Measurements from ENCODE around the gene RSPH1. TPM values are rescaled to one million over a fixed set of nuclear protein-coding genes. Genes with fewer than 3 reads are reported as not detected.

Gene RSPH1
- polyA plus RNA-seq, 10 donors: 0.16 to 0.55 (median 0.37) TPM; not detected in 3

- no peak for DNase-seq
Measured at GRCh38 chr21:42451941-42452340, 44.1 kb downstream of the RSPH1 start.

DNA sequence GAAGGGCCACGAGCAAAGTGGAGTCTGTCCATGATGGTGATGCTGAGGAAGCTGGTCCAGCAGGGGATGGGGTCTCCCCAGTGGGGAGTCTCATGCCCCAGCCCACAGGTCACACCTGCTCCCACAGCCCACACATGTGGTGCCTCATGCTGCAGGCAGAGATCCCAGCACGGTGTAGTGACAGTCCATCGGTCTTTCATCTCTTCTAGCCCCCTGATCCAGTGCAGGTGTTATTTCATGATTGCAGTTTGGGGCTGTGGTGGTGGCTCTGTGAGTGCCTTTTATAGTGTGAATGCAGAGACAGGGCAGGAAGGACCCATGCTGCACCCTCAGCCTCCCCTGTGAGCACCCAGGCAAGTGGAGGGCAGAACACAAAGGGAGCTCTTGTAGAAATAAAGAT is 47.3 kb downstream of the RSPH1 start:
- DNase-seq: no peak

DNA sequence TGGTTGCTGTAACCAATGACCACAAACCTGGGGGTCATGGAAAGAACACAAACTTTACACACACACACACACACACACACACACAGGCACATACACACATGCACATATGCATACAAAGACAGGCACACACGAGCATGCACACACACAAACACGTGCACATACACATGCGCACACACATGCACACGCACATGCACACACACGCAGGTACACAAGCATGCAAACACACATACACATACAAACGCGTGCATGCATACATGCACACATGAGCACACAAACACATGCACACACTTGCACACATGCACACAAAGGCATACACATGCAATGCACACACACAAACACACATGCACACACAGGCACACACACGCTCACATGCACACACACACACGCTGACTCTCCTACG is 48.3 kb downstream of the RSPH1 start:
- no peak for DNase-seq

GRCh38 chr21:42447182-42447581 is 48.8 kb downstream of the RSPH1 start:
- no peak for DNase-seq

DNA sequence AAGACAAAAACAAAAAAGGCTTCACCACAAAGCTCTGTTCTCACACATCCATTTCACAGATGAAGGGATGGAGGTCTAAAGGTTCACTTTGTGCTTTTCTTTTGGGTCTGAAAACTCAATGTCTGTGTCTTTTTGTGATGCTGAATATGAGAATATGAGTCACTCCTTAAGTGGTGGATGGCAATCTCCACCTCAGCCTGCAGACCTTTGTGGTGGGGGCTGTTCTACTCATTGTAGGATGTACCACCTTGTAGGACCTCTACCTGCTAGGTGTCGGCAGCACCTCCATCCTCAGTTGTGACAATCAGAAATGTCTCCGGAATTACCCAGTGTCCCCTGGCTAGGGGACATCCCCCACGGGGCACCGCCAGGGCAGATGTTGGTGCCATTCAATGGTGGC is 49.5 kb downstream of the RSPH1 start:
- DNase-seq: no peak

- DNase-seq: no peak
Measured at GRCh38 chr21:42445311-42445710, 50.7 kb downstream of the RSPH1 start.

DNA sequence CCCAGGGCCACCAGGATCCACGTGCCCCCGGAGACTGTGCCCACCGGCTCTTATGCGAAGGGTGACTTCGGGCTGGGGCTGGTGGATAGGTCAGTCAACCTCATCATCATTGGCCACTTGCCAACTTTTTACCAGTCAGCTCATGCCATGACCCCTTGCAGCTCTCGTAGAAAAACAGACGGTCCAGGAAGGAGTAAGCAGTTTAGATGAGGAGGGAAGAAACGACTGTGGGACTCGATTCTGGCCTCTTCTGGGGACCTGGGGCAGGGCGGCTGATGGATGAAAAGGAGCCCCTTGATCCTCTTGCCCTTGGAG is 51.3 kb downstream of the RSPH1 start:
- DNase-seq: no peak

- DNase-seq: no peak
Measured at GRCh38 chr21:42443876-42444744, 51.9 kb downstream of the RSPH1 start.

- no peak for DNase-seq
Measured at GRCh38 chr21:42443181-42443785, 52.7 kb downstream of the RSPH1 start.

GRCh38 chr21:42441963-42442362 is 54.1 kb downstream of the RSPH1 start:
- DNase-seq: no peak

DNA sequence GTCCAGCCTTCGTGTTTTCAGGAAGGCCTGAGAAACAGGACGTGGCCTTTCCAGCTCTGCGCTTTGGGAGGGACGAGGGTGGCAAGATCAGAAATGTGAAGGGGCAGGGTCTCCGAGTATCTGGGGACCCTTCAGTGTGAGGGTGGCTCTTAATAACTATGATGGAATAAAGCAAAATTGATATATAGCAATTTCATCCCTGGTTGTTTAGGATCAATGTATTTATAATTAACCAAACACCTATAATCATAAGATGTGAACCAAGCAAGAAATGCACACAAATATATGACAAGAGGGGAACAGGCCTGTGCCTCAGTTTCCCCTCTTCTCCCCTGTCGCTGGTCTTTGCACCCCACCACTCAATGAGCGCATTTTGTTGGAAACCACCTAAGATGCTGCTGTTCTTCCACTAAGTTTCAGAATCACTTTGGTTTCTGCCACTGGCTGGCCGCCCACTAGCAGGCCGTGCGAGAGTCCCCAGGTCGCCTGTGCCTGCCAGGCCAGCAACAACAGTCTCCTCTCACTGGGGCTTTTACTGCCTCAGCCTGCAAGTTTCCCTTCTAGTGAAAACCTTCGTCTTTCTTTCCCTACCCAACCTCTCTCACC is 55.7 kb downstream of the RSPH1 start:
- DNase-seq: no peak

GRCh38 chr21:42439284-42440186 is 56.5 kb downstream of the RSPH1 start:
- no peak for DNase-seq

DNA sequence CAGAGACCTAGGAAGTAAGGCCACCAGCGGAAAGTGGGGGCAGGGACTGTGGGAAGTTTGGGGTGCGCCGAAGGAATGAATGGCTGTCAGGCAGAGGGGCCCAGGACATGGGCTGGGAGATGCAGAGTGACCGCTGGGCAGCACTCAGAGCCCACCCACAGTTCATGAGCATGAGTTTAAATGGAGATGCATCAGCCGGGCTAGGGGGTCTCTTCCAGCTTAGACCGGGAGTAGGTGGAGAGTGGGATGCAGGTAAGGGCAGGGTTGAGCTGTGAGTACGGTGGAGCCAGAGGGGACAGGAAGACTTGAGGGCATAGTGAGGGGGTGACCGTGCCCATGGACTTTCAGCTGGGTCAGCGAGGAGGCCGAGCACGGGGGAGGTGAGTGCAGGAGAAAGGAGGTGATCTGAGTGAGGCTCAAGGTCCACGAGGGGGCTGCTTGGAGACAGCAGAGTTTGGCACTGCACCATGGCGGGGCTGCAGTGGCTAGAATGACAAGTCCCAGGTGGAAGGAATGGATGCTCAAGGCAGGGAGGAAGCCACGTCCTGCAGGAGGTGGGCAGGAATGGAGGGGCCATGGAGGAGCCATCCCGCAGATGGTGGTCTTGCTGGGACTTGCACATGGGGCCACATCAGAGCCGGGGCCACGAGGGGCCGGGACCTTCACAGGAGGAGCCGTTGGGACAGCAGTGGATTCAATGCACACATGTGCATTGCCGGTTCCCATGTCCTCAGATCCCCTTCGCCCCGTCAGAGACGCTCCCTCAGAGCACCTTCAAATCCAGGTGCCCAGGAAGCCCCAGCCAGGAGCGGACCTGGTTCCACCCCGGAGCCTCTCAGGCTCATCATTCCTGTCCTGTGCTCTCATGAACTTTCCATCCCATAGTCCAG is 57.5 kb downstream of the RSPH1 start:
- DNase-seq: no peak

- DNase-seq: peak in 1 of 3 donors; percentile 53
Measured at GRCh38 chr21:42437786-42438185, 58.2 kb downstream of the RSPH1 start.

DNA sequence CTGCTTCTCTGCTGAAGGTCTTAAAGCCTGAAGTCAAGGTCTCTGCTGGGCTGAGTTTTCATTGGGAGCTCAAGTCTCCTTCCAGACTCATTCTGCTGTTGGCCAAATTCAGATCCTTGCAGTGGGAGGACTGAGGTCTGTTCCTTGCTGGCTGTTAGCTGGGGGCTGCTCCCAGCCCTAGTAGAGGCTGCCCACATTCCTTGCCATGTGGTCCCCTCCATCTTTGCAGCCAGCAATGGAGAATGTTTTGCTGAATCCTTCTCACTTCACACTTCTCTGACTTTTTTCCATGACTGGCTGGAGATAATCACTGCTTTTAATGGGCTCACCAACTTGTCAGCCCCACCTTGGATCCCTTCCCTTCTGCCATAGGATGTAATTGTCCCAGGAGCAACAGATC is 59.1 kb downstream of the RSPH1 start:
- DNase-seq: no peak

DNA sequence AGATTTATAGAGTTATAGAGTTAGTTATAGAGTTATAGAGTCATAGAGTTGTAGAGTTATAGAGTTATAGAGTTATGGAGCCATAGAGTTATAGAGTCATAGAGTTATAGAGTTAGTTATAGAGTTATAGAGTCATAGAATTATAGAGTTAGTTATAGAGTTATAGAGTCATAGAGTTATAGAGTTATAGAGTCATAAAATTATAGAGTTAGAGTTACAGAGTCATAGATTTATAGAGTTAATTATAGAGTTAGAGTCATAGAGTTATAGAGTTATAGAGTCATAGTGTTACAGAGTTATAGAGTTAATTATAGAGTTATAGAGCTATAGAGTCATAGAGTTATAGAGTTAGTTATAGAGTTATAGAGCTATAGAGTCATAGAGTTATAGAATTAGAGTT is 60.2 kb downstream of the RSPH1 start:
- DNase-seq: no peak

- DNase-seq: no peak
Measured at GRCh38 chr21:42435401-42435800, 60.6 kb downstream of the RSPH1 start.

DNA sequence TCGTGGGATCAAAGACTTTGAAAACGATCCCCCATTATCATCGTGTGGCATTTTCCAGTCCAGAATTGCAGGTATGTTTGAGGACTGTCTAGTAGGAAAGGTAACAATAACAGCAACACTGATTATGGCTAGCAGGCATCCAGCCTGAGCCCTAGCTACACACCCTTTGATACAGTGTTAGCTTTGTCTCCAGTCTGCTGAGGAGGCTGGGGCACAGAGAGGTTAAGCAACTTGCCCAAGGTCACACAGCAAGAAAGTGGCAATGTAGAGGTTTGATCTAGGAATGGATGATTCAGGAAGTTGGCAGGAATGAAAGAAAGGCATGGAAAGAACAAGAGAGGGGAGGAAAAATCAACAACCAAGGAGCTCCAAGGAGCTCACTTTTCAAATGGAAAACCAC is 61.1 kb downstream of the RSPH1 start:
- no peak for DNase-seq

DNA sequence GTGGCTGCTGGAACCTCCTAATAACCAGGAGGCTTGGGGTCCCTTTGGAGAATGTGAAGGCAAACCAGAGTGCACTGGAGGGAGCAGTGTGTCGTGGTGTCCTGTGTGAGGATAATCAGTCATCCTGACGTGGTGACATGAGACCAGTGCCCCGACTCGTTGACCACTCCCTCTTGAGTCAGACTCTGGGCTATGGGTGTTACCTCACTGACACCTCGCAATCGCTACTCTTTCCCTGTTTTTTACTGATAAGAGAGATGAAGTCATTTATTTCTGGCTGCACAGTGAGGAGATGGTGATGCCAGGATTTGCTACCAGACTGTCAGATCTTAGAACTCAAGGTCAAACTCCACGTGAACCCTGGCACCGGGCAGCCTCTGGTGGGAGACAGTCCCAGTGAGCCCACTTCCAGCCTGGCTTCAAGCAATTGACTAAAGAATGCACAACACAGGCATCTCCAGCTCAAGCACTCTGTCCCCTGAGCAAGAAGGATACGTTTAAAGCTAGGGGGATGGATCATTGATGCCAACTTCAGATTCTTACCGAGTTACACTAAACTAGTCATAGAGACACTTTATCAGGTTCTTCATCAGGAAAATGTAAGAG is 62.0 kb downstream of the RSPH1 start:
- no peak for DNase-seq

- DNase-seq: no peak
Measured at GRCh38 chr21:42432695-42433094, 63.3 kb downstream of the RSPH1 start.

DNA sequence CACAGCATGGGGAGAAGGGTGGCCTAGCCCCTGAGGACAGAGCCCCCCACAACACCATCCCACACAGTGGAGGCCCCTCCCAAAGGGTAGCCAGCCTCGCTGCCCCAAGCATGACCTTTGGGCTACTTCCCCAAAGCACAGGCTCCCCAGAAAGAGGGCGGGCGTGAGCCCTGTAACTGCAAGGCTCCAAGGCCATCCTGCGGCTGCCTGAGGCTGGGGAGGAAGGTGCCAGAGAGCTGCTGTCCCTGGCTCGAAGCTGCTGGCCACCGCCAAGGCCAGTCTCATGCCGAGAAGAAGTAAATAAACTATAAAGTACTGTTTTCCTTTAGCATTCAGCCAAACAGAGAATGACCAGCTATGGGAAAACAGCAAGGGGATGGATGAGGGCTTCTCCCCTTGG is 64.8 kb downstream of the RSPH1 start:
- DNase-seq: no peak

All from muscle of back (tissue), 11 donors.